ENCODE results near the gene TCERG1L.

The TCERG1L gene

DNA sequence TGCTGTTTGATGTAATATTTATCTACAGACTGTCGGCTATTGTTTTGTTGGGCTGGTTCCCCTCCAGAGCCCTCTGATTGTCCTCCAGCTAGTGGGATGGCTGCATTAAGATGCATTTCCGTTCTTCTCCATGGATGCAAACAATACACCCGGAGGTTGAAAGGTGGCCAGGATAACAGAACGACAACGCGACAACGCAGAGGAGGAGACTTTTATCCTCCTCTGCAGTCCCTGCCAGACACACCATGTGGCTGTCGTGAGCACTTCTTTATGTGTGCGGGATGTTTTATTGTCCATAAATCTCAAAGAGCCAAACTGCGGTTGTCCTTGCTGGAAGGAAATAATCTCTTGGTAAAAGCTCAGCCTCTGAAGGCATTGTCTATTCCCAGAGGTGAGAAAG is 39.1 kb upstream of the TCERG1L start:
- TF ChIP-seq, protein P1, sequence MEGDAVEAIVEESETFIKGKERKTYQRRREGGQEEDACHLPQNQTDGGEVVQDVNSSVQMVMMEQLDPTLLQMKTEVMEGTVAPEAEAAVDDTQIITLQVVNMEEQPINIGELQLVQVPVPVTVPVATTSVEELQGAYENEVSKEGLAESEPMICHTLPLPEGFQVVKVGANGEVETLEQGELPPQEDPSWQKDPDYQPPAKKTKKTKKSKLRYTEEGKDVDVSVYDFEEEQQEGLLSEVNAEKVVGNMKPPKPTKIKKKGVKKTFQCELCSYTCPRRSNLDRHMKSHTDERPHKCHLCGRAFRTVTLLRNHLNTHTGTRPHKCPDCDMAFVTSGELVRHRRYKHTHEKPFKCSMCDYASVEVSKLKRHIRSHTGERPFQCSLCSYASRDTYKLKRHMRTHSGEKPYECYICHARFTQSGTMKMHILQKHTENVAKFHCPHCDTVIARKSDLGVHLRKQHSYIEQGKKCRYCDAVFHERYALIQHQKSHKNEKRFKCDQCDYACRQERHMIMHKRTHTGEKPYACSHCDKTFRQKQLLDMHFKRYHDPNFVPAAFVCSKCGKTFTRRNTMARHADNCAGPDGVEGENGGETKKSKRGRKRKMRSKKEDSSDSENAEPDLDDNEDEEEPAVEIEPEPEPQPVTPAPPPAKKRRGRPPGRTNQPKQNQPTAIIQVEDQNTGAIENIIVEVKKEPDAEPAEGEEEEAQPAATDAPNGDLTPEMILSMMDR (IDR thresholded peaks at IDR 0.05): no peak

DNA sequence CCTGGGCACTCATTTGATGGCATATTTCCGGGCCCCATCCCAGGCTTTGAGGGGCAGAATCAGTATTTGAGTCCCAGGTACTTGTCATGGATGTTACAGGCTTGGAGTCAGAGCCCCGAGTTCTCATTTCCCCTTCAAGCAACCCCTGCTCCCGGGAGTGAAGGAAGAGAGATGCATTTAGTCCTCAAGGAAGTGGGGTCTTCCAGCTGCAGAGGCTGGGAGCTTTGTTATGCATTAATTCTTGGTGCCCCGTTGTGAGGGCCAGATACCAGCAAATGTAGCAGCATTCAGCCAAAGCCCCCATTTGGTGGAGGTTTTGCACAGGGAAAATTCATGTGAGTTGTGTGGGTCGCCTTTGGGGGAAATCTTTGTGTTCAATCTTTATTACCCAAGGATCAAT is 38.7 kb upstream of the TCERG1L start:
- TF ChIP-seq, protein P1 (IDR thresholded peaks at IDR 0.05): no peak

DNA sequence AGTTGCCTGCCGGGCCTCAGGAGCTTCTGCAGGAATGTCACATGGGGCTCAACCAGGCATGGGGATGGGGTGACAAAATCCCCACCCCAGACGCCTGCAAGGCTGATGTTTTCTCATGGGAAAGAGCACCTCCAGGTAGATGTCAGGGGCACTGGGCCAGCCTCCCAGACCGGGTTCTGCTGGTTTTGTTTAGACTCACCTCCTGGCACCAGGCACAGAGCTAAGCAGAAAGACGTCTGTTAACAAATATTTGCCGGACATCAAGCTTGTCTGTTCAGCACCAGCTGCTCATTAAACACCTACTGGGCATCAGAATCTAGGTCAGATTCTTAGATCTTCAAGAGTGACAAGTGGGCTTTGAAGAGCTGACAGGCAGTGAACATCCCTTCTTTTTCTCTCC is 34.9 kb upstream of the TCERG1L start:
- TF ChIP-seq, protein P1 (IDR thresholded peaks at IDR 0.05): no peak

DNA sequence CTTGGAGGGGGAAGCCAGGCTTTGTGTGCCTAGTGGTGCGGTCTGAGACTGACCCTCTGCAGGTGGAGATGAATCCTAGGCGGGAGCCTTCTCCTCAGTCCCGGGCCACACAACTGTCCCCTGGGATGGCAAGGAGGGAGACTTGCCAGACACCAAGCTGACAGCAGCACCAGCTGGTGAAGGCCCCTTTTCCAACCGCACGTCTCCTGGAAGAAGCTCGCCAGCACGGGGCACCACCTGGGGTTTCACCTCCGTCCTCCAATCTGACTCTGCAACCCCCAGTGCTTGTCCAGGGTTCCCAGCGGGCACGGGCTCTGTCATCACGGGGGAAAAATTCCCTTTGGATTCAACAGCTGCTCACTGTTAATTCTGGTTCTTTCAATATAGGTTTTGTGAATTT is 34.2 kb upstream of the TCERG1L start:
- TF ChIP-seq, protein P1 (IDR thresholded peaks at IDR 0.05): no peak

DNA sequence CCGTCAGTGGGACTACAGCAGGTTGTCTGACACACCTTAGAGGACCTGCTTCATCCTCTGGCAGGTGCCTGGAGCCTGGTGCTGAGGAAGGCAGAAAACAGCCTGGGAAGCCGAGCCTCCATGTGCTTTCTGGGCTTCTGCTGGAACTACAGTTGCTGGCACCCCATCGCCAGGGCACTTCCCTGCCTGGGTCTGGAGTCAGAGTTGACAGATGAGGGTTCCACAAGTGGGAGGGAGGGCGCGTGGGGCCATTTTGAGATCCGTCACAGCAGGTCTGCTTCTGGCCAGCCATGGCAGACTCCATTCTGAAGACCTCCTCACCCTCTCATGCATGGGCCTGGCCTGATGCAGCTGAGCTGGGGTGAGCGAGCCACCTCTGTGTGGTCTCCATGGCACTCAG is 33.2 kb upstream of the TCERG1L start:
- TF ChIP-seq, protein P1 (IDR thresholded peaks at IDR 0.05): no peak

DNA sequence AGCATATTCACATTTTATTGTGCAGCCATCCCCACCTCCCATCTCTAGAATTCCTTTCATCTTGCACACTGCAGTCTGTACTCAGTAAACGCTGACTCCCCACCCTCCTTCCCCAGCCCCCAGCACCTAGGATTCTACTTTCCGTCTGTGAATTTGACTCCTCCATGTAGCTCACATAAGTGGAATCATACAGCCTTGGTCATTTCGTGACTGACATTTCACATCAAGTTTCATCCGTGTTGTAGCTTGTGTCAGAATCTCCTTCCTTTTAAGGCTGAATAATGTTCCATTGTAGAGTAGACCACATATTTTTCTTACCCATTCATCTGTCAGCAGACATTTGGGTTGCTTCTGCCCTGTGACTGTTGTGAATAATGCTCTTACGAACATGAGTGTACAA is 26.2 kb upstream of the TCERG1L start:
- TF ChIP-seq, protein P1 (IDR thresholded peaks at IDR 0.05): no peak

DNA sequence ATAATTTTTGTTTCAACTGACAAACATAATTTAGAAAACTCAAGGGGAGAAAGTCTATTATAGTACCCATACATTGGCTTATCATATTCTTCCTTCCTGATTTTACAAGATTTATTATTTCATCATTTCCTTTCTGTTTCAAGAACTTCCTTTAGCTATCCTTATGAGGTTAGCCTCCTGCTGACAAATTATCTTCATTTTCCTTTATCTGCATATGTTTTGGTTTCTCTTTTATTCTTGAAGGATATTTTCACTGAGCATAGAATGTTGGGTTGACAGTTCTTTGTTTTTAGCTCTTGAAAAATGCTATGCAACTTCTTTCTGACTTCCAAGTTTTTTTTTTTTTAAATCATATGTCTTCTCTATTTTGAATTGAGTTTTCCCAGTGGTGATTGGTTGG is 21.3 kb upstream of the TCERG1L start:
- TF ChIP-seq, protein P1 (IDR thresholded peaks at IDR 0.05): no peak

DNA sequence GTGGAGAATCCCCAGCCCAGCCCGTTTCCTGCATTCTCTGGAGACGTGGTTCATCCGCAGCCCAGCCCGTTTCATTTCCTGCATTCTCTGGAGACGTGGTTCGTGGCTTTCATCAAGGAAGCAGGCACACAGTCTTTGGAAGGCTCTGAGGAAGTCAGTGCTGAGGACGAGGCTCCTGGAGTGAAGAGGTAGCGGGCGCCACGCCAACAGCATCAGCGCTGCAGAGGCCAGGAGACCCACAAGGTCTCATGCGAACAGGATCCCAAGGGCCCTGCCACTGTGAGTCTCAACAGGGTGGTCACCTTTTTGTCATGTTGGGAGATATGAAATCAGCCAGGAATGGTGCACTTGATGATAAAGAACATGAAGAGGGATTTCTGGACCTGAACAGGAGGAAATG is 12.4 kb upstream of the TCERG1L start:
- TF ChIP-seq, protein P1 (IDR thresholded peaks at IDR 0.05): no peak

All from LNCAP (cell line).